K562 (cell line): ENCODE results near the gene GLUL. TPM values are rescaled to one million over a fixed set of nuclear protein-coding genes. Genes with fewer than 3 reads are reported as not detected.
A peak's percentile ranks its signal among the peaks of the same experiment; 100 is the strongest.

Source experiments
- CHD4 ChIP-seq: fragments of 200-600 bp; sonication (generic); IDR thresholded peaks from 3 replicates; pipeline ENCODE4 v1.6.1; 2012; ENCODE audit warnings: low read depth, mild to moderate bottlenecking, mixed read lengths, low read length, inconsistent platforms; ENCODE audit not compliant: insufficient read depth, insufficient replicate concordance, poor library complexity, severe bottlenecking
- DNMT1 ChIP-seq: fragments of 450-650 bp; IDR thresholded peaks from 2 replicates; pipeline ENCODE4 v1.6.1; 2016; ENCODE audit warnings: antibody characterized with exemption, mild to moderate bottlenecking
- EHMT2 ChIP-seq: fragments of 450-650 bp; IDR thresholded peaks from 2 replicates; pipeline ENCODE4 v1.6.1; 2018; ENCODE audit warnings: antibody characterized with exemption
- HMG20B ChIP-seq: fragments of 250-450 bp; sonication (Bioruptor Pico); IDR thresholded peaks from 2 replicates; pipeline ENCODE4 v1.5.0; 2021; ENCODE audit warnings: mild to moderate bottlenecking
- KLF10 ChIP-seq: fragments of 250-450 bp; sonication (Bioruptor Pico); IDR thresholded peaks from 2 replicates; pipeline ENCODE4 v1.6.1; 2021; ENCODE audit warnings: matching md5 sums
- LEF1 ChIP-seq: fragments of 450-650 bp; IDR thresholded peaks from 2 replicates; pipeline ENCODE4 v1.6.1; 2016; ENCODE audit warnings: mild to moderate bottlenecking
- MAZ ChIP-seq, 2 experiments: fragments of 450-650 bp in 1 of 2; sonication (generic) in 1 of 2; formaldehyde crosslinking; IDR thresholded peaks in 1 of 2; conservative IDR thresholded peaks in 1 of 2; 2 replicates each; pipeline versions ENCODE4 v1.4.0 to v1.5.0; 2020; ENCODE audit warnings: mild to moderate bottlenecking in 1 of 2, missing genetic modification reagents in 1 of 2
- NCOR1 ChIP-seq: fragments of 450-650 bp; IDR thresholded peaks from 2 replicates; pipeline ENCODE4 v1.6.1; 2016; ENCODE audit warnings: mild to moderate bottlenecking, moderate library complexity
- PATZ1 ChIP-seq: fragments of 250-450 bp; sonication (Bioruptor Pico); IDR thresholded peaks from 2 replicates; pipeline ENCODE4 v1.5.0; 2020; ENCODE audit warnings: mild to moderate bottlenecking, borderline replicate concordance
- RBM39 ChIP-seq: fragments of 200-400 bp; formaldehyde crosslinking; optimal IDR thresholded peaks from 2 replicates; pipeline ENCODE3; 2018; ENCODE audit warnings: low read depth, low read length
- SIN3A ChIP-seq, 2 experiments: fragments of 150-350 bp in 1 of 2; IDR thresholded peaks; 2 replicates each; pipeline ENCODE4 v1.6.1; 2011 to 2016; ENCODE audit warnings: borderline replicate concordance in 2 of 2, low read depth in 2 of 2, low read length in 2 of 2, mild to moderate bottlenecking in 2 of 2, moderate library complexity in 2 of 2; ENCODE audit not compliant: control insufficient read depth in 1 of 2
- SIN3B ChIP-seq: fragments of 450-650 bp; IDR thresholded peaks from 2 replicates; pipeline ENCODE4 v1.6.1; 2017; ENCODE audit warnings: low read depth, mild to moderate bottlenecking, moderate library complexity
- SMAD2 ChIP-seq: fragments of 150-350 bp; IDR thresholded peaks from 2 replicates; pipeline ENCODE4 v1.6.1; 2014; ENCODE audit warnings: low read depth, mild to moderate bottlenecking, low read length
- SREBF1 ChIP-seq: fragments of 150-350 bp; IDR thresholded peaks from 2 replicates; pipeline ENCODE4 v1.6.1; 2014; ENCODE audit warnings: antibody characterized with exemption, low read depth, low read length, borderline replicate concordance
- SRF ChIP-seq, 2 experiments: fragments of 250-450, 450-650 bp in 1 of 2; sonication (Bioruptor Pico) in 1 of 2; sonication (generic) in 1 of 2; formaldehyde crosslinking; IDR thresholded peaks; 2 replicates each; pipeline versions ENCODE4 v1.5.0 to v1.5.1; 2020 to 2022; ENCODE audit warnings: mild to moderate bottlenecking in 1 of 2, missing genetic modification reagents in 1 of 2
- TARDBP ChIP-seq: fragments of 450-650 bp; IDR thresholded peaks from 2 replicates; pipeline ENCODE4 v1.6.1; 2016
- TCF15 ChIP-seq: fragments of 250-450 bp; sonication (Bioruptor Pico); IDR thresholded peaks from 2 replicates; pipeline ENCODE4 v1.8.0; 2022; ENCODE audit warnings: moderate library complexity, mild to moderate bottlenecking, inconsistent platforms
- THRB ChIP-seq: fragments of 450-650 bp; formaldehyde crosslinking; conservative IDR thresholded peaks from 2 replicates; pipeline ENCODE4 v1.4.0; 2022; ENCODE audit warnings: mild to moderate bottlenecking, missing genetic modification characterization
- ZFP1 ChIP-seq: fragments of 450-650 bp; formaldehyde crosslinking; IDR thresholded peaks from 2 replicates; pipeline ENCODE4 v1.4.0; 2020; ENCODE audit warnings: mild to moderate bottlenecking, mixed read lengths
- ZNF316 ChIP-seq: fragments of 450-650 bp; IDR thresholded peaks from 2 replicates; pipeline ENCODE4 v1.6.1; 2016
- ZNF398 ChIP-seq: fragments of 250-450 bp; sonication (Bioruptor Pico); IDR thresholded peaks from 2 replicates; pipeline ENCODE4 v1.8.0; 2021; ENCODE audit warnings: moderate library complexity, mild to moderate bottlenecking, inconsistent platforms
- ZNF408 ChIP-seq: fragments of 250-450 bp; sonication (Bioruptor Pico); IDR thresholded peaks from 2 replicates; pipeline ENCODE4 v1.4.0; 2020; ENCODE audit warnings: low read depth, mild to moderate bottlenecking, moderate library complexity
- ZNF436 ChIP-seq: fragments of 250-450, 450-650 bp; sonication (Bioruptor Pico); formaldehyde crosslinking; IDR thresholded peaks from 2 replicates; pipeline ENCODE4 v1.7.0; 2020; ENCODE audit warnings: mild to moderate bottlenecking
- ZNF76 ChIP-seq: fragments of 250-450 bp; sonication (Bioruptor Pico); IDR thresholded peaks from 2 replicates; pipeline ENCODE4 v1.4.0; 2020; ENCODE audit warnings: mild to moderate bottlenecking, moderate library complexity, borderline replicate concordance
- polyA plus RNA-seq, 8 experiments: library from polyadenylated mRNA; depleted of rRNA in 4 of 8; stranded (reverse) in 5 of 8; unstranded in 3 of 8; fragments of >200 nt; fragmentation: Nextera tagmentation in 2 of 8; fragmentation: Illumina TruSeq in 1 of 8; extraction: Ambion mirVana in 2 of 8; extraction: Trizol in 1 of 8; gene quantifications; 2 replicates each; pipeline versions ENCODE4 v1.2.1 to v1.2.3, GENCODE V29; 2011 to 2014; ENCODE audit warnings: inconsistent platforms in 1 of 8, missing spikeins in 1 of 8
- total RNA-seq, 7 experiments: library from RNA; depleted of rRNA in 6 of 7; stranded (reverse); fragments of >200 nt in 6 of 7; fragmentation: Illumina TruSeq in 2 of 7; extraction: Trizol in 2 of 7; gene quantifications; 2 replicates each; pipeline versions ENCODE4 v1.2.1 to v1.2.3, GENCODE V29; 2011 to 2021; ENCODE audit warnings: low replicate concordance in 1 of 7

The GLUL gene
- total and polyA plus RNA-seq, 9 of the 15 experiments (the other 6 are each of a cell fraction or from before 2014, with no cell fraction given), result 1,088 to 4,222 (median 1,338) TPM

GRCh38 chr1:182391362-182392049 lies at the start of gene GLUL (continued):
- TF ChIP-seq ZNF408, result no peak
- TF ChIP-seq SIN3B, result peak; percentile 67; the same call in 1 of the 2 replicates
- no peak for TF ChIP-seq THRB (CRISPR knock-in tag)
- peak; percentile 27 to 89; a peak in 3 of 4 replicates for TF ChIP-seq MAZ (CRISPR knock-in tag; conservative IDR thresholded peaks at IDR 0.05 in 1 of 2, IDR thresholded peaks at IDR 0.05 in 1 of 2)
- no peak for TF ChIP-seq SRF (CRISPR knock-in tag; IDR thresholded peaks at IDR 0.05)
- peak; percentile 65; the same call in 1 of the 2 replicates for TF ChIP-seq PATZ1 (CRISPR knock-in tag)
- no peak for TF ChIP-seq ZNF76 (CRISPR knock-in tag)
- no peak for TF ChIP-seq ZFP1
- peak; percentile 54 for TF ChIP-seq RBM39
- no peak for TF ChIP-seq EHMT2
- no peak for TF ChIP-seq CHD4
- TF ChIP-seq SMAD2, result no peak
- TF ChIP-seq DNMT1, result no peak
- 0 out of 2 replicates have a peak, but pooled peaks have one; percentile 20 for TF ChIP-seq TARDBP
- TF ChIP-seq ZNF316, result peak; percentile 7; the same call in 1 of the 2 replicates
- TF ChIP-seq SIN3A (IDR thresholded peaks at IDR 0.05; ENCODE audit: borderline replicate concordance in 2 of 2, control insufficient read depth in 1 of 2, low read depth in 2 of 2, low read length in 2 of 2), result peak; percentile 41 to 89; a peak in 2 of 4 replicates
- no peak for TF ChIP-seq ZNF398 (CRISPR knock-in tag)
- TF ChIP-seq NCOR1, result peak; percentile 70
- peak; percentile 42; the same call in 1 of the 2 replicates for TF ChIP-seq ZNF436 (CRISPR knock-in tag)
- no peak for TF ChIP-seq TCF15 (CRISPR knock-in tag)
- no peak for TF ChIP-seq KLF10 (CRISPR knock-in tag)
- TF ChIP-seq HMG20B (CRISPR knock-in tag), result no peak
- no peak for TF ChIP-seq SREBF1
- TF ChIP-seq LEF1, result no peak
